SU-DHL-6 (cell line): ENCODE measurements around the gene ADGRF5.

ENCODE experiments used
- H2AFZ ChIP-seq: fragments of 200-600 bp; sonication (generic); 2 replicates; pipeline ENCODE4 v1.6.1; 2014; ENCODE audit warnings: low read depth, mild to moderate bottlenecking, moderate library complexity, mixed read lengths, antibody characterized with exemption, low read length; ENCODE audit not compliant: severe bottlenecking
- H3F3A ChIP-seq: fragments of 200-600 bp; shearing (Covaris generic); 2 replicates; pipeline ENCODE4 v1.6.0; 2016; ENCODE audit warnings: antibody characterized with exemption, mild to moderate bottlenecking; ENCODE audit not compliant: insufficient read depth
- H3K27ac ChIP-seq: fragments of 200-600 bp; sonication (generic); 2 replicates; pipeline ENCODE4 v1.5.1; 2016; ENCODE audit warnings: low read depth, mild to moderate bottlenecking, low read length, moderate library complexity, mixed read lengths
- H3K27me3 ChIP-seq: fragments of 200-600 bp; sonication (generic), shearing (Covaris generic); 2 replicates; pipeline ENCODE4 v1.6.0; 2014; ENCODE audit warnings: mild to moderate bottlenecking, low read length
- H3K36me3 ChIP-seq: fragments of 200-600 bp; sonication (generic); 2 replicates; pipeline ENCODE4 v1.6.1; 2014; ENCODE audit warnings: mild to moderate bottlenecking, low read length, mixed read lengths
- H3K4me2 ChIP-seq: fragments of 300-600, 200-600 bp; shearing (Covaris generic), sonication (generic); 2 replicates; pipeline ENCODE4 v1.6.0; 2014; ENCODE audit warnings: low read length, low read depth, mild to moderate bottlenecking; ENCODE audit not compliant: poor library complexity, severe bottlenecking
- H3K4me3 ChIP-seq: fragments of 200-600 bp; sonication (generic); 2 replicates; pipeline ENCODE4 v1.5.1; 2014; ENCODE audit warnings: antibody characterized with exemption, low read length, mild to moderate bottlenecking, mixed read lengths; ENCODE audit not compliant: insufficient read depth, poor library complexity, severe bottlenecking
- H3K79me2 ChIP-seq: fragments of 200-600 bp; sonication (generic); 2 replicates; pipeline ENCODE4 v1.6.1; 2014; ENCODE audit warnings: mild to moderate bottlenecking, low read length, moderate library complexity; ENCODE audit not compliant: insufficient read depth
- H3K9ac ChIP-seq: fragments of 200-600 bp; sonication (generic); 2 replicates; pipeline ENCODE4 v1.7.0; 2014; ENCODE audit warnings: mild to moderate bottlenecking, low read length
- H3K9me2 ChIP-seq: fragments of 200-600 bp; sonication (generic); replicated peaks from 2 replicates; pipeline ENCODE4 v1.6.1; 2014; ENCODE audit warnings: low read length; ENCODE audit not compliant: insufficient read depth
- H3K9me3 ChIP-seq: fragments of 200-600 bp; sonication (generic); 2 replicates; pipeline ENCODE4 v1.6.1; 2014; ENCODE audit warnings: low read length, mixed read lengths; ENCODE audit not compliant: insufficient read depth
- H4K20me1 ChIP-seq: fragments of 200-600 bp; sonication (generic); 2 replicates; pipeline ENCODE4 v1.6.1; 2014; ENCODE audit warnings: low read depth, mild to moderate bottlenecking, antibody characterized with exemption, low read length, moderate library complexity, mixed read lengths
- EZH2phosphoT487 ChIP-seq: fragments of 200-600 bp; sonication (generic), shearing (Covaris generic); conservative IDR thresholded peaks from 2 replicates; pipeline ENCODE4 v1.6.1; 2018; ENCODE audit warnings: mild to moderate bottlenecking, antibody characterized with exemption, low read length, moderate library complexity, mixed read lengths
- TF ChIP-seq, protein P1 (sequence below): fragments of 200-600 bp; sonication (generic); IDR thresholded peaks from one replicate; pipeline ENCODE4 v1.5.1; 2017; ENCODE audit warnings: antibody characterized with exemption, mild to moderate bottlenecking, low read length, moderate library complexity; ENCODE audit not compliant: insufficient read depth, poor library complexity, severe bottlenecking

Gene ADGRF5

DNA sequence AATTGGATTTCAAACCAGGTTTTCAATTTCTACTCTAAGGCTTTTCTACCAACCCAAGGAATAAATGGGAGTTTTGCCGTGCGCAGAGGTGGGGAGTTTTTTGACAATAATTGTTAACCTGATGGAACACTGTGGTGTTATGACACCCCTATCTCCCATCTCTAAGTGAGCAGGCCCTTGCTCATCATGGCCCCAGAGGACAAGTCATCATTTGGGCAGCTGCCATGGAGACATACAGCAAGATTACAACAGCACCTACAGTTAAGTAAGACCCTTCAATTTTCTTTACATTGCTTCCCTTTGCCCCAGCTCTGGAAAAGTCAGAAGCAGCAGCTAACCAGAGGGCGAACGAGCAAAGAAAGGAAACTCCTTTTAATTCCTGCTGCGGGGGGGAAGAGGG, 54.3 kb downstream of the ADGRF5 start:
- no peaks in the 10 kb centered on the region for H3K9me3 ChIP-seq
- H2AFZ ChIP-seq: no peak overlapping the region
- H3K27ac ChIP-seq: no peak overlapping the region
- no peaks in the 10 kb centered on the region for H3K9me2 ChIP-seq
- H3K4me2 ChIP-seq: no peak overlapping the region
- H3K4me3 ChIP-seq: no peak overlapping the region
- no peak for TF ChIP-seq EZH2phosphoT487
- TF ChIP-seq, protein P1, sequence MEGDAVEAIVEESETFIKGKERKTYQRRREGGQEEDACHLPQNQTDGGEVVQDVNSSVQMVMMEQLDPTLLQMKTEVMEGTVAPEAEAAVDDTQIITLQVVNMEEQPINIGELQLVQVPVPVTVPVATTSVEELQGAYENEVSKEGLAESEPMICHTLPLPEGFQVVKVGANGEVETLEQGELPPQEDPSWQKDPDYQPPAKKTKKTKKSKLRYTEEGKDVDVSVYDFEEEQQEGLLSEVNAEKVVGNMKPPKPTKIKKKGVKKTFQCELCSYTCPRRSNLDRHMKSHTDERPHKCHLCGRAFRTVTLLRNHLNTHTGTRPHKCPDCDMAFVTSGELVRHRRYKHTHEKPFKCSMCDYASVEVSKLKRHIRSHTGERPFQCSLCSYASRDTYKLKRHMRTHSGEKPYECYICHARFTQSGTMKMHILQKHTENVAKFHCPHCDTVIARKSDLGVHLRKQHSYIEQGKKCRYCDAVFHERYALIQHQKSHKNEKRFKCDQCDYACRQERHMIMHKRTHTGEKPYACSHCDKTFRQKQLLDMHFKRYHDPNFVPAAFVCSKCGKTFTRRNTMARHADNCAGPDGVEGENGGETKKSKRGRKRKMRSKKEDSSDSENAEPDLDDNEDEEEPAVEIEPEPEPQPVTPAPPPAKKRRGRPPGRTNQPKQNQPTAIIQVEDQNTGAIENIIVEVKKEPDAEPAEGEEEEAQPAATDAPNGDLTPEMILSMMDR: no peak
- no peaks in the 10 kb centered on the region for H3K27me3 ChIP-seq
- no peaks in the 10 kb centered on the region for H3K36me3 ChIP-seq
- H3K79me2 ChIP-seq: no peaks in the 10 kb centered on the region
- H3F3A ChIP-seq: no peaks in the 10 kb centered on the region
- H4K20me1 ChIP-seq: no peaks in the 10 kb centered on the region
- no peak overlapping the region for H3K9ac ChIP-seq

DNA sequence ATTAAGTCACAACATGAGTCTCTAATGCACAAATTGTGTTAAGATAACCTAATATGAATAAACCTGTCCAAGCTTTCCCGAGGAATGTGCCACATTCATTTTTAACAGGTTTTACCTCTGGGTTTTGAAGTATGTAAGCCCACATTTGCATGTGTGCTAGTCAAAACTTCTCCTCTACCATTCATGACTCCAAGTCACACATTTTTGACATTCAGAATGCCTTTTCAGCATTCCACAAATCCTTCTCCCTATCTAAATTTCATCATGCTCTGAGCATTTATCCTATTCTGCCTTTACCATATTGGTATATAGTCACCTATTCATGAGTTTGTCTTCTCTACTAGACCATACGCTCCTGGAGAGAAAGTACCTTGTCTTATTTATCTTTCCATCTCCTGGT, 56.5 kb downstream of the ADGRF5 start:
- Histone ChIP-seq H3K27me3 (no peaks in the 10 kb centered on the region), H4K20me1 (no peaks in the 10 kb centered on the region), H3K4me2 (no peak overlapping the region), H3K9me2 (no peaks in the 10 kb centered on the region), H3K4me3 (no peak overlapping the region), H3K79me2 (no peaks in the 10 kb centered on the region), H3K9ac (no peak overlapping the region), H2AFZ (no peak overlapping the region), H3F3A (no peaks in the 10 kb centered on the region), H3K9me3 (no peaks in the 10 kb centered on the region), H3K27ac (no peak overlapping the region), H3K36me3 (no peaks in the 10 kb centered on the region)
- TF ChIP-seq, protein P1: no peak
- no peak for TF ChIP-seq EZH2phosphoT487

DNA sequence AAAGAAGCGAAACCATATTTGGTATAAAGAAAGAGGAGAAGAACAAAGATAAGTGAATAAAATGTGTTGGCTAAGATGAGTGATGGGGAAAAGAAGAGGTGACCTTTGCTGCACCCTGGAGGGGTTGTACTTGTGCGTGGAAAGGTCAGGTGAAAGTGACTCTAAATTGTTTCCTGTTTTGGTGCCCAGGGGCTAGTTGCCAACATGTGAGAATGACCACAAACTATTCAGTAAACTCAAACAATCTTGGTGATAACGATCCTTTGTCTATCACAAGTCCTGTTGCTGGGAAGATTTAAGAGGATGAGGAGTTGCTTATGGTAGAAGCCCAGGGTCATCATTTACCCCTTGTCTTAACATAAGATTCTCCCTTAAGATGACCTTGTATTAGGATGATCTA, 57.9 kb downstream of the ADGRF5 start:
- H3K4me2 ChIP-seq: no peak overlapping the region
- H3K9ac ChIP-seq: no peak overlapping the region
- H3K9me2 ChIP-seq: no peaks in the 10 kb centered on the region
- no peaks in the 10 kb centered on the region for H3K36me3 ChIP-seq
- H4K20me1 ChIP-seq: no peaks in the 10 kb centered on the region
- no peak for TF ChIP-seq EZH2phosphoT487
- TF ChIP-seq, protein P1: no peak
- no peak overlapping the region for H2AFZ ChIP-seq
- no peaks in the 10 kb centered on the region for H3K27me3 ChIP-seq
- H3K4me3 ChIP-seq: no peak overlapping the region
- H3K27ac ChIP-seq: no peak overlapping the region
- H3K9me3 ChIP-seq: no peaks in the 10 kb centered on the region
- no peaks in the 10 kb centered on the region for H3K79me2 ChIP-seq
- H3F3A ChIP-seq: no peaks in the 10 kb centered on the region

DNA sequence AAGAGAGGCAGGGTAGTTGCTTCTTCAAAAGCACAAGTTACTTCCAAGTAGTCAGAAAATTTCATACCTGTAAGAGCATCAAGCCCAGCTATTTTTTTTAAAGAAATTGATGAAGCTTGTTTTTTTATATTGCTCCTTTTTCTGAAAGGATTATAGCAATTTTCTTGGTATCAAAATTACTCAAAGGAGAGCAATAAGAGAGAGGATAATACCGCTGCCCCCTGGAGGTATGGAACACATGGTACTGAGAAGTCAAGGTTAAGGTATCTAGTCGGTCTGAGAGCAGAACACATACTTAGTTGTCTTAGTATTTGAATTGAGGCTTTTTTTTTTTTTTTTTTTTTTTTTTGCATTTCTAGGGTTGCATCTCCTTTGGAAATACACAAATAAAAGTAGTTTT, 59.4 kb downstream of the ADGRF5 start:
- no peak overlapping the region for H3K4me3 ChIP-seq
- no peaks in the 10 kb centered on the region for H4K20me1 ChIP-seq
- no peaks in the 10 kb centered on the region for H3K9me3 ChIP-seq
- no peaks in the 10 kb centered on the region for H3K36me3 ChIP-seq
- H3K9ac ChIP-seq: no peak overlapping the region
- H3K9me2 ChIP-seq: no peaks in the 10 kb centered on the region
- H2AFZ ChIP-seq: no peak overlapping the region
- TF ChIP-seq, protein P1: no peak
- no peak for TF ChIP-seq EZH2phosphoT487
- H3K27ac ChIP-seq: no peak overlapping the region
- no peak overlapping the region for H3K4me2 ChIP-seq
- no peaks in the 10 kb centered on the region for H3K79me2 ChIP-seq
- H3F3A ChIP-seq: no peaks in the 10 kb centered on the region
- no peaks in the 10 kb centered on the region for H3K27me3 ChIP-seq
